ENCODE measurements around the gene SLC35B2.

GRCh38 chr6:44277763-44278162, 20.4 kb upstream of the SLC35B2 start:
- no peak for TF ChIP-seq CEBPZ (IDR thresholded peaks at IDR 0.05; ENCODE audit: low read depth, low read length)
- TF ChIP-seq USF2 (IDR thresholded peaks at IDR 0.05; ENCODE audit: borderline replicate concordance, low read depth, low read length): no peak
- no peak for TF ChIP-seq SMC3 (IDR thresholded peaks at IDR 0.05; ENCODE audit: borderline replicate concordance, low read length)
- no peak for TF ChIP-seq ZZZ3 (IDR thresholded peaks at IDR 0.05; ENCODE audit: control insufficient read depth, insufficient read length, low read depth)
- TF ChIP-seq HDAC6 (IDR thresholded peaks at IDR 0.05; ENCODE audit: unreplicated experiment): no peak
- TF ChIP-seq ELK1 (IDR thresholded peaks at IDR 0.05; ENCODE audit: low read depth, low read length): no peak
- no peak for TF ChIP-seq ESRRA (IDR thresholded peaks at IDR 0.05; ENCODE audit: low read length)
- no peak for TF ChIP-seq RCOR1 (conservative IDR thresholded peaks at IDR 0.05; ENCODE audit: low read depth, low read length)
- no peak for TF ChIP-seq ETV6 (conservative IDR thresholded peaks at IDR 0.05 in 1 of 2, IDR thresholded peaks at IDR 0.05 in 1 of 2; ENCODE audit: borderline replicate concordance in 1 of 2, low read depth in 1 of 2)
- TF ChIP-seq PBX3 (IDR thresholded peaks at IDR 0.05; ENCODE audit: insufficient replicate concordance, low read depth, low read length): no peak
- no peak for TF ChIP-seq CEBPB (IDR thresholded peaks at IDR 0.05; ENCODE audit: borderline replicate concordance in 1 of 2, low read depth in 2 of 2, low read length in 2 of 2)
- no peak for TF ChIP-seq POLR2A (IDR thresholded peaks at IDR 0.05; ENCODE audit: low read depth, low read length)
- no peak for TF ChIP-seq CTCF (IDR thresholded peaks at IDR 0.05 in 2 of 3, conservative IDR thresholded peaks at IDR 0.05 in 1 of 3; ENCODE audit: control insufficient read depth in 2 of 3, extremely low read depth in 1 of 3, insufficient read depth in 1 of 3, low read depth in 3 of 3, low read length in 3 of 3)
- no peak for TF ChIP-seq TARDBP (IDR thresholded peaks at IDR 0.05; ENCODE audit: borderline replicate concordance)

Data from GM12878 (cell line).